NCI-H226 (cell line): ENCODE measurements around the gene GPRC5A.

ENCODE experiments used
- DNase-seq: peaks from one replicate; pipeline ENCODE4 v3.0.0-alpha.2; 2015

GPRC5A gene

GRCh38 chr12:12915656-12916055 is 24.3 kb downstream of the GPRC5A start:
- DNase-seq = no peak

- no peak for DNase-seq
Observed at GRCh38 chr12:12916135-12916944, 25.0 kb downstream of the GPRC5A start.

GRCh38 chr12:12917517-12917916 is 26.2 kb downstream of the GPRC5A start:
- DNase-seq = no peak

GRCh38 chr12:12918781-12919389 is 27.5 kb downstream of the GPRC5A start:
- DNase-seq = no peak

- DNase-seq = no peak
Observed at GRCh38 chr12:12919666-12920435, 28.5 kb downstream of the GPRC5A start.

- peak; percentile 67 for DNase-seq
Observed at GRCh38 chr12:12922191-12922616, 30.8 kb downstream of the GPRC5A start.

- no peak for DNase-seq
Observed at GRCh38 chr12:12922978-12923377, 31.6 kb downstream of the GPRC5A start.

- peak; percentile 68 for DNase-seq
Observed at GRCh38 chr12:12924169-12924568, 32.8 kb downstream of the GPRC5A start.

- DNase-seq = no peak
Observed at GRCh38 chr12:12925388-12925787, 34.0 kb downstream of the GPRC5A start.

- no peak for DNase-seq
Observed at GRCh38 chr12:12926571-12927071, 35.3 kb downstream of the GPRC5A start.

GRCh38 chr12:12927211-12928079 is 36.1 kb downstream of the GPRC5A start:
- DNase-seq = peak; percentile 83

GRCh38 chr12:12929696-12930095 is 38.3 kb downstream of the GPRC5A start:
- DNase-seq = no peak

GRCh38 chr12:12930633-12931219 is 39.4 kb downstream of the GPRC5A start:
- DNase-seq = no peak

- DNase-seq = no peak
Observed at GRCh38 chr12:12933742-12934141, 42.4 kb downstream of the GPRC5A start.

- no peak for DNase-seq
Observed at GRCh38 chr12:12934556-12934955, 43.2 kb downstream of the GPRC5A start.

- DNase-seq = no peak
Observed at GRCh38 chr12:12936983-12937491, 45.7 kb downstream of the GPRC5A start.

GRCh38 chr12:12938541-12938940 is 47.2 kb downstream of the GPRC5A start:
- DNase-seq = no peak

- no peak for DNase-seq
Observed at GRCh38 chr12:12939888-12940287, 48.5 kb downstream of the GPRC5A start.

GRCh38 chr12:12941450-12942350 is 50.3 kb downstream of the GPRC5A start:
- DNase-seq = no peak

GRCh38 chr12:12943586-12944260 is 52.4 kb downstream of the GPRC5A start:
- no peak for DNase-seq
